Stimulated activated CD4-positive, alpha-beta T cell treated with anti-CD3 and anti-CD28 coated beads, Interleukin-2, amount 100 ng/mL, for 24 hours (primary cell): ENCODE data around the gene ATE1.
"Not testable (repeated sequence)": the region's sequence is repeated elsewhere in the genome, so short reads cannot be mapped to it uniquely, and the experiment has no call there.

Experiments used
- DNase-seq, 2 donors: peaks; one replicate each; pipeline ENCODE4 v3.0.0-alpha.2; 2020

Gene ATE1

DNA sequence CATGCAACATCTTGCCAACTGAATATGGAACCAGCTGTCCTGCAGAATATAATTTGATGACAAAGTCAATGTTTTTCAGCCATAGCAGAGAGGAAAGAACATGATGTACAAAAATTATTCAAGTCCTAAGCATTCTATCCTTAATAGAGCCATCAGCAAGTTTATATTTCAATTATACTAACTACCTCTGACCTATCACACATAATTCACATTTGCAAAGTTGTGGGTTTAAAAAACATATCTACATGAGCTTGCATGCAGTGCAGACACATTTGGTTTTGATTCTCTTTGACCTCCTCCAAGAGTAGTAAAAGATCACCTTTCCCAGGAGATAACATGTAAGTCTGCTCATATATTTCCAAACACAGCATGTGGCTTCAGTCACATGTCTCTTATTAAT lies 203.5 kb downstream of the ATE1 start:
- no peak for DNase-seq

DNA sequence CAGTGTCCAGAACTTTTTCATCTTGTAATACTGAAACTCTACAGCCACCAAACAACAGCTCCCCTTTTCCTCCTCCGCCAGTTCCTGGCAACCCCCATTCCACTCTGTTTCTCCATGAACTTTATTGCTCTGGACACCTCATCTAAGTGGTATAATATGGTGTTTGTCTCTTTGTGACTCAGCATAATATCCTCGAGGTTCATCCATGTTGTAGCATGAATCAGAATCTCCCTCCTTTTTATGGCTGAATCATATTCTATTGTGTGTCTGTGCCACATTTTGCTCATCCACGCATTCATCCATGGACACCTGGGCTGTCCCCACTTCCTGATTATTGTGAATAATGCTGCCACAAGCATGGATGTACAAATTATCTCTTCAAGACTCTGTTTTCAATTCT lies 205.2 kb downstream of the ATE1 start:
- DNase-seq = no peak

DNA sequence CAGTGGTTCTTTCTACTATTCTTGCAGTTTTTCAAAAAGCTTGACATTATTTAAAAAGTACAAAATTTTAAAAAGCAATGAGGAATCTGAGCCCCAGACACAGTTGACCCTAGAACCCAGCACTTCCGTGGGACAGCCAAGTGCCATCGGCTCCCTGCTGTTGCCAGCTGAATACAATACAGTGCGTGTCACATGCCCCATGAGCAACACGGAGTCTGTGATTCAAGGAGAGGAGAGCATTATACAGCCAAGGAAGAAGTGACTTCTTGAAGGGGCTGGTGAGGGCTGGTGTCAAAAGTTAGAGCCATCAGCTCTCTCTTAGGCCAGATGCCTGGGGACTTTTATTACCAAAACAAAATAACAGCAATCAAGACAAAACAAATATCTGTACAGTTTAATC lies 206.6 kb downstream of the ATE1 start:
- DNase-seq = no peak

DNA sequence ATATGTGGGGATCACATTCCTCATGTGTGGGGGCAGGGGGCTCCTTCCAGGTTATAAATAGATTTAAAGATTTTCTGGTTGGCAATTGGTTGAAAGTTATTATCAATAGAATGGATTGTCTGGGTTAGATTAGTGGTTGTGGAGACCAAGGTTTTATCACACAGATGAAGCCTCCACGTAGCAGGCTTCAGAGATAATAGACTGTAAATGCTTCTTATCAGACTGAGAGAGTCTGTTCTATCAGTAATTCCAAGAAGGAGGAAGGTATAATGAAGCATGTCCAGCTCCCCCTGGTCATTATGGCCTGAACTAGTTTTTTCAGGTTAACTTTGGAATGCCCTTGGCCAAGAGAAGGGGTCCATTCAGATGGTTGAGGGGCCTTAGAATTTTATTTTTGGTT lies 211.9 kb downstream of the ATE1 start:
- DNase-seq = no peak

DNA sequence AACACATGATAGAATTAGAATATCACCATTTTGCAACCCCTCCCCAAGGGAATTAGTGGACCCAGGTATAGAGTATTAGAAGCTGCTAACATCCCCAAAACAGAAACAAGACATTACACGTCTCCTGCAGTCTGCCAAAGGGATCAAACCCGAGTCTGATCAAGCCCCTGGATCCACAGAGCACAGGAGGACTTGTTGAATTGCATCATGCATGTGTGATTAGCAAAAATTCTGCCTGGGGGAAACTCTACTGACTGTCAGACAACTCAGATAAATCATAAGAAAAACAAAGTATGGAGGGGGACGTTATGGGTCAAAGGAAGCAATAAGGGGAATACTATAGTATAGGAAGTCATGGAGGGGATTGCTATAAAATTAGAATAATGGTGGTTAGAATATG lies 212.8 kb downstream of the ATE1 start:
- DNase-seq = no peak

DNA sequence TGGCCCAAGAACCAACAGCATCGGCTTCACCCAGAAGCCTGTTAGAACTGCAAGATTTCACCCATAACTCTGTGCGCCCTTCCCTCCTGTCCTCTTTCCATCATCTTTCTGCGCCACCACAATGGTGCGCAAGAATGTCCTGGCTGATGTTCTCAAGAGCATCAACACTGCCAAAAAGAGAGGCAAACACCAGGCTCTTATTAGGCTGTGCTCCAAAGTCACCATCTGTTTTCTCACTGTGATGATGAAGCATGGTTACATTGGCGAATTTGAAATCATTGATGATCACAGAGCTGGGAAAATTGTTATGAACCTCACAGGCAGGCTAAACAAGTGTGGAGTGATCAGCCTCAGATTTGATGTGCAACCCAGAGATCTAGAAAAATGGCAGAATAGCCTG lies 214.3 kb downstream of the ATE1 start:
- DNase-seq = no peak

DNA sequence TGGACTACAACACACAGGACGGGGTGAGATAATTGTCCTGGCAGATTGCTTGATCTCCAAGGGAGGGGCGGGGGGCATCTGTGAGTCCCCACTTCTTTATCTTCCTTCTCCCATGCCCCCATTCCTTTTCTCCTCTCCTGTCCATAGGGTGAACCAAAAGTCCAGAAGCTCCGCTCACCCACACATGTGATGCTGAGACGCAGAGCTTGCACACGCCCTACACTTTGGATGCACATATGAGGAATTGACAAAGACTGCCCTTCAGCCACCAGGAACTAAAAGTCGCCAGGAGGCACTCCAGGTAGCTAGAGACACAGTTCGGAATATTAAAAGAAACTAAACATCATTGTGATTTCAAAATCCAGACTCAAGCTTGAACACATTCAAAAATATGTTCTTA lies 216.9 kb downstream of the ATE1 start:
- DNase-seq = no peak

DNA sequence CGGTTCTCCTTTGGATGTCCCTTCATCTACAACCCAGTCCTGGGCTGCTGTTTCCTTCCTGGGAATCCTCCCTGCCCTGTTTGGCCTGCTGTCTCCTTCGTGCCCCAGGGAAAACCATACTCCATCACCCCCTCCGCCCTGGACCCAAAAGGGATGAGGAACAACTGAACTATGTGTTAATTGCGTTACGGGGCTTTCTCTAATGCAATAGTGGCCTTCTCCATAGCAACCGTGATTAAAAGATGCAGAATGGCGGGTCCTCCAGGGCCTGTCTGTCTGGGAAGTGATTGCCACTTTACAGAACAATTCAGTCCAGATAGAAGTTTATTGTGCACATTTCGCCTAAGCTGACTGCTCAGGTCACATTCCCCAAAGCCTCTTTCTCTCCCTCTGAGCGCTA lies 217.6 kb downstream of the ATE1 start:
- DNase-seq = no peak

DNA sequence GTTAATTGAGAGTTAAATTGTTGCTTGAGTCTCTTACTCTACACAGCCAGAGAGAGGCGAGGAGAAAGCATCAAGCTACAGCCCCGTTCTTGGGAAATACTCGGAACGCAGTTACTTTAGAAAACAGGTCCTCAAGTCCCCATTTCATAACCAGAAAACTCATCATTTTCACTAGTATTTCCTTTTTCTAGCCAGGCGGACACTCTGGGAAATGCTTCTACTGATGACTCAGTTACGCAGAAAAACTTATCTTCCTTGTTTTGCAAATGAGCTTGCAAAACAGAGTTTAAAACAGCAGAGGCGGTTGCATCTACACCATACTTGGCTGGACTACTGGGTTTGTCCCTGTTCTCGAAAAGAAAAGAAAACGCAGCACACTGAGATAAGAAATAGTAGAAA lies 218.2 kb downstream of the ATE1 start:
- no peak for DNase-seq

DNA sequence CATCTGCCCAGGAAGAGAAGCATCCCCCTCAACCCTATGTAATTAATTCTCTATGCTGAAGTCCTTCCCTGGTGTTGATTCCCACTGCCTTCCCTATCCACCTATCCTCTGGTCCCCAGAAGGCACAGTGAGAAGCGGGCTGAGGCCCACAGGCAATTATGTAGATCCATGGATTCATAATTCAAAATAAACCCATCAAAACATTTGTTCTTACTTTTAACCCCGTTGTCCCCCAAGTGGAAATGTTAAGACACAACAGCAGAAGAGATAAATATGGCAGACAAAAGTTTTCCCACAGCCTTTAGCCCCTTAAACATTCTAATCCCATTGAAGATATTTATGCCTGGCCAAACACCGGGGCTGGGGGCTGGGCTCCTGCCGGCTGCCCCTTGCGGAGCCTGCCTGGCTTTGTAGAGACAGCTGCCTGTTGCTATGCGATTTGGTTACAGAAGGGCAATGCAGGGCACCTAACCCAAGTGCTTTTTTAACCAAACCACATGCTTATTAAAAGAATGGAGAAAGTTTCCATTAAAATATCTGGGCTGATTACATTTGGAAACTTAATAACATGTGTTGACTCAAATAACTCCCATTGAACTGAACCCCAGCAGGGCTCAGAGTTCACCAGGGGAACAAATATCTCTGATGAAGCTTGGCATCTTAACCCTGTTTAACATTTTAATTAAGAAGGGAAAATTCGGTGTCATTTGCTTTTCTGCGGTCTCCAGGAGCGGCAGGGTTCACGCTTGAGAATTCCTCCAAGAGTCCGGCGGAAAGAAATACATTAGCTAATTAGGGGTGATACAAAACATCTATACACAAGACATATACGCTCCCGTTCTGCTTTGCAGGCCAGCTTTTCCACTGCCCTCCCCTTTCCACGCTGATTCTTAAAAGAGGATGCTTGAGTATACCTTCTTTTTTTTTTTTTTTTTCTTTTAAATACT lies 218.8 kb downstream of the ATE1 start:
- no peak for DNase-seq

DNA sequence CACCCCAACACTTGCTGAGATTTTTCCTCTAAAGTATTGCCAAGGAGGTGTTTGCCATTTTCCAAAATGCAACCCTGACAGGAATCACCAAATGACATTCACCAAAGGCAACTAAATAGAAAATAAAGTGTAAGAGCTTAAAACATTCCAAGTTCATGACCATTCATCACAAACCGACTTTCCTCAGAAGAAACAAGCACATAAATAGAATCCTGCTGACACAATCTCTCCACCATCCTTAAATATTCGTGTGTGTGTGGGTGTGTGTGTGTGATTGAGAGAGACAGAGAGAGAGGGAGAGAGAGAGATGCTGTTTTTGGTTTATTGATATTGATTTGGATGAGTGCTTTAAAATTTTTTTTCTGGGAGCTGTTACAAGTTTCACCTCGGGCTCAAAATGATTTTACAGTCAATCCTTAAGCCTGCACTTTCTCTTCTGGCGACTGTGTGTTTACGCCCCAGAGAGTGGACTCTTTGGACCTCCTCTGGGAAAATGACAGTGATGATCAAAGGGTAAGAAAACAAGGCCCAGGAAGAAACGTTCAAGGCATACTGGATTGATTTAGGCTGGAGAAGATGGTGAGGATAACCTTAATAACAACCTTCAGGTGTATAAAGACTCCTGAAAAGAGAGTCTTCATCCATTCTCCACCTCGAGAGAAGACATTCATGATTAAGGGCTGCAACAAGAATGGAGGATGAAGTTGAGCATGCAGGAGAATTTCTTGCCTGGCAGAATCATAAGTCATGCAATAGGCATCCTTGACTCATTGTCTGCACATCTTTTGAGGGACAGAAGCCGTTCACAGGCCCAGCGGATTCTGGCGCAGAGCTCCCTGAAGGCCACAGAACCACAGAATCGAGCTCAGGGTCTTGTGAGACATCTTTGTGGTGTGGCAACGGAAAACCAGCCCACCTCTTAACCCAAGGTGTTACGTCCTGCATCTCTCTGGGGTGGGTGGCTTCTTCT lies 225.2 kb downstream of the ATE1 start:
- no peak for DNase-seq

DNA sequence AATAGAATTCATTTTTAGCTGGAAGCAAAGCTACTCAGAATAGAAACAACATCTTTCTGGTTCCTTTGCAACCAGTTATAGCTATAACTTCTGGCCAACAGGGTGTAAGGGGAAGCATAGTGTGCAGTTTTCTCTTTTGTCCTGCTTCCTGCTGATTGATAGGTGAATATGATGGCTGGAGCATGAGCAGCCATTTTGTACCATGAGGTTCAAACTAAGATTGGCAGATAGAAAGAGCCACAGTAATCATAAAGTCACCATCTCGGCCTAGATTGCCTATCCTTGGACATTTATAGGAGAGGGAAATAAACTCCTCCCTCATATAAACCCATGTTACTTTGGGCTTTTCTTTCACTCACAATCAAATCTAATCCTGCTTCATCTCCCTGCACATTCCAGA lies 227.4 kb downstream of the ATE1 start:
- DNase-seq = no peak

DNA sequence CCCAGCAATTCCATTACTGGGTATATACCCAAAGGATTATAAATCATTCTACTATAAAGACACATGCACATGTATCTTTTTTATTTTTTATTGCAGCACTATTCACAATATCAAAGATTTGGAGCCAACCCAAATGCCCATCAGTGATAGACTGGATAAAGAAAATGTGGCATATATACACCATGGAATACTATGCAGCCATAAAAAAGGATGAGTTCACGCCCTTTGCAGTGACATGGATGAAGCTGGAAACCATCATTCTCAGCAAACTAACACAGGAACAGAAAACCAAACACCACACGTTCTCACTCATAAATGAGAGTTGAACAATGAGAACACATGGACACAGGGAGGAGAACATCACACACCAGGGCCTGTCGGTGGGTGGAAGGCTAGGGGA lies 228.1 kb downstream of the ATE1 start:
- DNase-seq = not testable (repeated sequence)

DNA sequence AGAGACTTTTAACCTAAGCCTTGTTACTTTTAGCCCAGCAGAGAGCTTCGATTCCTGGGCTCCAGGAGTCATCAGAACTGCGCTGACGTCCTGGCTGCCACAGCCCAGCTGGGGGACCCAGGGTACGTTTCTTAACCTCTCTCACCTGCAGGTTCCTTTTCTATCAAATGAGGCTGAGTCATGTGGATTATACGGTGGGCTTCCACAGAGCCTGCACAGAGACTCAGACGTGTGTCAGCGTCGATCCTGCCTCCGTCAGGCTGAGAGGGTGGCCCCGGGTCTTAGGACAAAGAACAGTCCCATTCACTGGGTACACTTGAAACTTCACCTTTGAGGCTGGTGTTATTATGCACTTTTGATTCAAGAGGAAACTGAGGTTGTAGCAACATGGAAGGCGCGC lies 228.9 kb downstream of the ATE1 start:
- DNase-seq = no peak

DNA sequence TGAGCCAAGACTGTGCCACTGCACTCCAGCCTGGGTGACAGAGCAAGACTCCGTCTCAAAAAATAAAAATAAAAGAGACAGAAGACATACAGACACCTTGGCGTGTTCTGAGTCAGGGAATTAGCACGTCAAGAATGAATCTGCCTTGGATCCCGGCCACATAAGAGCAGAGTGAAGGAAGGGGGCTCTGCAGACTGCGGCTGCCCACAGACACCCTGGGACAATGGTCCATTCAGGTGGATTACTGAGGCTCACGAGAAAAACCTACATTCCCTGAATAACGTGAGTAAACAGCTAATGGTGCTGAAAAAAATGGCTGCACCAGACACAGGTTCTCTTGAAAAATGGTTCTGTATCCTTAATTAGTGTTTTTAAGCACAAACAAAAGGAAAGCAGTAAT lies 229.5 kb downstream of the ATE1 start:
- no peak for DNase-seq

DNA sequence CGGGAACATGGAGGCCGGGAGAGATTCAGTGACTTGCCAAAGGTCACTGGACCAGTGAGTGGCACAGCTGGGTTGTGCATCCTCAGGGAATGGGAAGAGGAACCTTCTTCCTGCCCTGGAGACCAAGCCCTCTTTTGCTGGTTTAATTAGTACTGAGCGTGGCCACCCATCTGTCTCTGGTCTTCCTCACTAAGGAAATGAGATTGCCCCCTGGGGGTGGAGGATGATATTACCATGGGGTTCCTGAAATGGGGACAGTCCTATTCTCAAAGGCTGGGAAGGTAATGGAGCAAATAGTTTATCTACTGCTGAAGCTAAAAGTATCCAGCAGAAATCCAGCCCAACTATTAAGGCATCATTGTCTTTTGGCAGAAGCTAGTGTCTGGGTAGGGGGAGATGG lies 231.0 kb downstream of the ATE1 start:
- peak; percentile 27 to 47 for DNase-seq

DNA sequence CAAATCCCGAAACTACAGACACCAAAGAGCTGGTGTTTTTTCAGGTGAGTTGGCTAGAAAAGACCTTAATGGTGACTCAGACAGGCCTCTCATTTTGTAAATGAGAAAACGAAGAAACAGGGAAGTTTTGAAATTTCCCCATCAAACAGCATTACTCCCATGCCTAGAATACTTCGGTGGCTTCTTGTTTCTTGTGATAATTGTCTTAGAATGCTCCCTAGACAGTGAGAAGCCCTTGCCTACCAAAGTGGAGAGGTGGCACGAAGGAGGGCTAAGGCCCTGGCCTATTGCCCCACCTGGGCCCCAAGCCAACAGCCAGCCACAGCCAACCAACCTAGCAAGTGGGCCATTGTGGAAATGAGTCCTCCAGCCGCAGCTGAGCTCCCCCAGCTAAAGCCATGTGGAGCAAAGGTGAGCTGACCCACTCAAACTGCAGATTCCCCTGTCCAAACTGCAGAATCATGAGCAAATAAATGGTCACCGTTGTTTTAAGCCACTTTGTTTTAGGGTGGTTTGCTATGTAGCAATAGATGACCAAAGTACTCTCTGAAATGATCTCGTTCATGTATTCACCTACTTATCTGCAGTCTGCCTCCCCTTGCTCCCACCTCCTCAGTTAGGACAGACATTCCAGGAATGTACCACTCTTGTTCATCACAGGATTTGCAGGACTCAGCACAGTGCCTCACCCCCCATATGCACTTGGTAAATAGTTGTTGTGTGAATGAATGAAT lies 231.9 kb downstream of the ATE1 start:
- no peak for DNase-seq

DNA sequence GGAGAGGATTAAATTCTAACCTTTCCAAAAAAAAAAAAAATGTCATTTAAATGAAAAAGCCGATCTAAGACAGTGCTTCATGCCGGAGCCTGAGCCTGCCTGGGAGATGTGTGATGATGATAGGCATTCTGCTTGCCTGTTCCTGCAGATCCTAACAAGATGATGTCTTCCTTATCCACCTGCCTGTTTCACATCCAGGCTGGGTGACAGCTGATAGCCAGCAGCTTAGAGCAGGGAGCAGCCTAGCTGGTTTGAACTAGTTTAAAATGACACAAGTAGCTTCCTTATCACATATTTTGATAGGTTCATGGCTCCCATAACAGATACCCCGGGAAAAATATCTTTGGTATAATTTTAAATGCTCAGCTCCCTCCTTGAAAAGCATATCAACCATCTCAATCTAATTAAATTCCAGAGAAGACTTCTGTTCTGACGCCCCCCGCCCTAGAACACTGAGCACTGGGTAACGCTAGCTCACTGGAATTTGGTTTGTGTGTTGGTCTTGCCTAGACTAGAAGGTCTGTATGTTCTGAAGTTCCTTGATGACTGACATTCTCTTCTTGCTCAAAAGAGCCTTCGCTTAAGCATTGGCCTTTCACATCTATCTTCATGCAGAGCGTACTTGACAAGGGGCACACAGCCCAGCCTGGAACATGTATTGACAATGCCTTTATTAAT lies 232.7 kb downstream of the ATE1 start:
- no peak for DNase-seq

DNA sequence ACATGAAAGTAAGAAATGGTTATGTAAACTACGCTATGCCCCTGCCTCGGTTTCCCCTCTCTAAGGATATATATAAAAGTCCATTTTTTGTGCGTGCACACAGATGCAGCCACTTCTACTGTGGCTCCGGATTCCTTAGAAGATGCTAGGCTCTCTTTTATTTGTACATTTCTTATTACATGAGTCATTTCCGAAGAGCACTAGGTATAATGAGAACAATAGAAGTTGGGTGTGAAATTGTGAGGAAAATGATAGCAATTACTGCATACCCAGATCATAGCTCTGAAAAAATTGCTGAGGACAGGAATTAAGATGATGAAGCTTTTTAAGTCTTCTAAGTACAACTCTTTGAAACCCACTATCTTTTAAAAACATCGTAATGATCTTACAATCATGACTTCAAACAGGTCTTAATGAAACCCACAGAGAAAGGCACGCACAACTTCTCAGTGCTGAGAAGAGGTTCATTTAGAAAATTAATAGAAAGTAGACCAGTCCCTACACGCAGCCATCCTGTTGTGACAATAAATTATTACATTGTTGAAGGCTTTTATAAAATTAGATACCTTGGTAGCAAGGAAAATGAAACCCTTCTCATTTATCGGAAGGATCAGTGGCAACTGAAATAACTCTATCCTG lies 233.4 kb downstream of the ATE1 start:
- DNase-seq = no peak

DNA sequence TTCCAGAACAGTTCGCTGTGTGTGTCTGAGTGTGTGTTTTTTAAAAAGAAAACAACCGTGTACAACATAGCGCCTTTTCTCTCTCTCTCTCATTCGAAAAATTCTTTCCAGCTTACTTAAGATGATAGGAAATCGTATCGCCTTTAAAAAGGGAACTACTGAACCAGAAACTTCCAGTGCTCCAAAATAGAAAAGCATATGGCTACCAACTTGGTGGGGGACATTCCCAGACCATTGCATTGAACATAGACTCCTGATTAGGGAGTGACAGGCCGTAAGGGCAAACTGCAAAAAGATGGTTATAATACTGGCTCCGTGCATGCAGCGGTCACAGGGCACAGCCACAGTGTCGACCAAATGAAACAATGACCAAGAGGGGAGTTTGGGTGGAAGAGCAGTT lies 235.2 kb downstream of the ATE1 start:
- DNase-seq = no peak

DNA sequence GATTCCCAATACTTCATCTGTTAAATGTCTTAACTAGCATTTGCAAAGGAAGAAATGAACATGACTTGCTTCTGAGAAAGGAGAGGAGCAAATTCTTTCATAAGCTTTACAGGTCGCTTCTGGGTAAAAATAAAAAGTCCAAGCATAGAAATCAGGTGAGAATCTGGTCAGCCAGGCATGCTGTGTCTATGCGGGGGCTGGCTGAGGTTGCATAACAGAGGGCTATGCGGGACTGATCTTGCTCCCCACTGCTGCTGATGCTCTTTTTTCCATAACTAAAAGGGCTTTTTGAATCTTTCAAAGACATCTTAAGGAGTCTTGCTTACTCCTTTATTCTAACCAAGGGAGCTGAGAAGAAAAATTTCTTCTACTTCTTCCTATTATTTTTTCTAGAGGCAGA lies 236.9 kb downstream of the ATE1 start:
- no peak for DNase-seq
